NCI-H446 treated with DMSO at 0.1 percent for 48 hours (cell line): ENCODE measurements around the gene SF3B2.
A peak's percentile ranks its signal among the peaks of the same experiment; 100 is the strongest.

Source experiments
- DNase-seq: peaks from one replicate; lab custom pipeline; 2025; lab: John Stamatoyannopoulos, UW

Gene SF3B2

DNA sequence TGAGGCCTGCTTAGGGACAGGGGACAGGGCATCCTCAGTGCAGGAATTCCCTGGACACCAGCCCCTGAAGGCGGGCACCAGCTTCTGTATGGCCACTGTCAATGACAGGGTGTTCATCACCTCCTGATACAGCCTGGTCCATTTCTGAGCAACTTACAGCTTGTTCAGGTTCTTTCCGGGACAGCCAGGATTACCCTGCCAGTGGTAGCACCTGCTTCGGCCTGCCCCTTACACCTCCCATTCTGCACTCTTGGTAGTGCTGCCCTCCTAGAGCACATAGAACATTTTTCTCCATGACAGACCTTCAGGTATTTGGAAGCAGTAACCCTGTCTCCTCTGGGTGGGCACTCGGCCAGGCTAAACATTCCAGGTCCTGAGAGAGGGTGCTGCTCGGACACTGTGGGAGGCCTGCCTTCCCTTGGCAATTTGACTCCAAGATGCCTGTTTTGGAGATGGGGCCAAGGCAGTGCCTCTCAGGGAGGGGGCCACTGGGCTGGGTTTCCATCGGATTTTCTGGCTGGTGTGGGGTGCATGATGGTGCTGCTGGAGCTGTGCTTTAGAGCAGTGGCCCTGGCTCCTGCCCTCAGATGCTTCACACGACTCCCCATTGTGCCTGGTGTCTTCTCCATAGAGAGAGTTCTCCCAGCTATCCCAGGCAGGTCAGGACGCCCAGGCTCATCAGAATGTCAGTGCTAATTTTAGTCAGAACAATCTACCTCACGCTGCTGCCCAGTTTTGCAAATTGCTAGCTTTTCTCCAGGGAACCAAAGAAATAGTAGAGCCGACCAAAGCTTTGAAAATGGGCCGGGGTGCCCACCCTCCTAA, 4.4 kb upstream of the SF3B2 start:
- DNase-seq: no peak

DNA sequence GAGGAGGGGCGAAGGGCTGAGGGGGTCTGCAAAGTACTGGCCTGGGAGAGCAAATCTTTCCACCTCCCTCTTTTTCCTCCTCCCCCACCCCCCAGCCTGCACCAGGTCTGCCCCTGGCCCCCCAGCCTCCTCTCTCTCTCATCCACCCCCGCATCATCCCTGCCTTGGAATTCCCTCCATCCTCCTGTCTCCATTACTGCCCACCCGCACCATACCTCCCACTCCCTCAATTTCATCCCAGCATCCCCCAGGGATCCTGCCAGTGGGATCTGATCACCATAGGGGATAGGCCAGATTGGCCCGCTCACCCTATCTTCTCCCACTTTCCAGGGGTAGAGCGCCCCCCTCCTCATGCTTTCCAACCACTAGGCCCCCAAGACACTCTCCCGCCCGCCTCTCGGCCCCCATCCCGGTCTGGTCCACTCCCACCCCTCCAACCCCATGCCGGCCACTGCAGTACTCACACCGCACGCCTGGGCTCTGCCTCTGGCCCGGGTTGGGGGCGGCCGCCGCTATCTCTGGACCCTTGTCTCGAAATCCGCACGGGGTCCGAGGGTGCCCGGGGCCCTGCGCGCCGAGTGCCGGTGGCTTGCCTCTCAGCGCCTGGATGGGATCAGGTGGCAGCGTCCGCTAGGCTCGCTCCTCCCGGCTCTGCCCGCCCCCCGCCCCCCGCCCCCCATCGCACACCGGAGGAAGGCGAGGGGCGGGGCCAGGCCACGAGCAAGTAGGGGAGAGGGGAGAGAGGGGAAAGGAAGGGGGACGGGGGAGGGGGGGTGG, 3.4 kb upstream of the SF3B2 start, which contains the start of gene GAL3ST3:
Gene GAL3ST3, minus strand, starts transcription at position 615 of the 777 bp plus-strand sequence. CDS start 3,746 bp downstream, outside the sequence.
- no peak for DNase-seq

DNA sequence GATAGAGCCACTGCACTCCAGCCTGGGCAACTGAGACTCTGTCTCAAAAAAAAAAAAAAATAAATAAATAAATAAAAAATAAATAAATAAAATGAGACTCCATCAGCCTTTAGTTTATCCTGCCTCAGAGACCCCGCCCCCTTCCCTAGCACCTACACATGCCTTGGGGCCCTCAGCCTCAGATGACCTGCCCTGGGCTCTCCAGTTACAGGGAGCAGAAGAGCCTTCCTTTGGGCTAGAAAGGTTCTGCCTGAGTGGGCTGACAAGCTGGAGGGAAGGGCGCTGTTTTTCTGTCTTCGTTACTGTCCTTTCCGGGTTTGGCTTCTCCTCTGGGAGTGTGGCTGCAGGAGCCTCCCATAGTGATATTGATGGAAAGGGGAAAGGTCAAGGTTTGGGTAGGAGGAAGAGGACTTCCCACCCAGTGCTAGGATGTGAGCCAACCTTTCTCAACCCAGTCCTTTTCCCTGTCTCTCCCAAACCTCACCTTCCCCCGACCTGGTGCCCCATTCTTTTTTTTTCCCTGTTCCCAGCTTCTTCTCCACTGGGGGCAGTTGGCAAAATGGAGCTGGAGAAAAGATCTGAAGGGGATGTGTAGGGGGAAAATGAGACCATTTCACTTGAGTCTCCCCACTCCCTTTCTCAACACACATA, 1.5 kb upstream of the SF3B2 start:
- no peak for DNase-seq

DNA sequence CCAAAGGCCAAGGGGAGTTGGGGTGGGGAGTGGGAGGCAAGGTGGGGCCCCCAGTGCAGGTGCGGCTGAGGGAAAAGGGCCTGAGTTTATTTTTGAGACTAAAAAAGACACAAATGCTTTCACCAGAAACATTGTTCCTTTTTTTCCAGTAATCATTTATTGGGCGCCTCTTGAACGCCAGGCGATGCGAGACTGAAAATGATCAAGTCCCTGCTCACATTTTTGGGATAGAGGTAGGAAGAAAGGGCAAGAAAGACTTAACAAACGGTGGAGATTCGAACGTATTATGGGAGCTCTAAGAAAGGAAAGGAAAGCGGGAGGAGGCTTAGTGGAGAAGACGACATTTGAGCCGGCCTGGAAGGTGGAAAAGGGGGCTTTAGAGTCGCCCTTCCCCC, 796 bp upstream of the SF3B2 start:
- DNase-seq: no peak

GRCh38 chr11:66052664-66052982, 459 bp downstream of the SF3B2 start:
- DNase-seq: no peak

GRCh38 chr11:66055021-66055420, 2.9 kb downstream of the SF3B2 start:
- no peak for DNase-seq

GRCh38 chr11:66056501-66056900, 4.3 kb downstream of the SF3B2 start:
- no peak for DNase-seq

DNA sequence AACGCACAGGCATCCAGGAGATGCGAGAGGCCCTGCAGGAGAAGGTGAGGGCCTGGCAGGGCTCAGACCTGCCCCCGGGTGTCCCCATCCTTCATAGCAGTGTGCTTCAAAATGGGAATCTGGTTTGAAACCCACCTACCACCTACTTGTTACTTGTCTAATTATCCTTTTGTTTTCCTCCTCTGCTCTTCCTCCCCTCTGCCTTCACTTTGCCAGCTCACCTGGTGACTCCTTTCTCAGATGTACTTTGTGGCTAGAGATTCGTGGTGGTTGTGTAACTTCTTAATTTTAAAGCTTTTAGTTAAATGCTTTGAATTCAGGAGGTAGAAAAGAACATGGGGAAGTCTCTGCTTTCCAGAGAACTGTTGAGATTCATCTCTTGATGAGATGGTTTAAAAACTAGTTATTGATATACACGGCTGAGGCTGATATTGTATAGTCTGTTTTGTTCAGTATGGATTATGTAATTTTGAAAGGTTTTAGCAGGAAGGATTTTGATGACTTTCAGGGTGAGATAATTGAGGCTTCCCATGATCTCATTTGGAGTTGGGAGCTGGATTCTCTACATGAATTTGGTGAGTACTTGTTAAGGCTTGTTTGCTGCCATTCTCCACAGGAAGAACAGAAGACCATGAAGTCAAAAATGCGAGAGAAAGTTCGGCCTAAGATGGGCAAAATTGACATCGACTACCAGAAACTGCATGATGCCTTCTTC, 8.0 kb downstream of the SF3B2 start:
- DNase-seq: no peak

GRCh38 chr11:66061268-66061667, 9.1 kb downstream of the SF3B2 start:
- no peak for DNase-seq

GRCh38 chr11:66062408-66062807, 10.2 kb downstream of the SF3B2 start:
- no peak for DNase-seq

DNA sequence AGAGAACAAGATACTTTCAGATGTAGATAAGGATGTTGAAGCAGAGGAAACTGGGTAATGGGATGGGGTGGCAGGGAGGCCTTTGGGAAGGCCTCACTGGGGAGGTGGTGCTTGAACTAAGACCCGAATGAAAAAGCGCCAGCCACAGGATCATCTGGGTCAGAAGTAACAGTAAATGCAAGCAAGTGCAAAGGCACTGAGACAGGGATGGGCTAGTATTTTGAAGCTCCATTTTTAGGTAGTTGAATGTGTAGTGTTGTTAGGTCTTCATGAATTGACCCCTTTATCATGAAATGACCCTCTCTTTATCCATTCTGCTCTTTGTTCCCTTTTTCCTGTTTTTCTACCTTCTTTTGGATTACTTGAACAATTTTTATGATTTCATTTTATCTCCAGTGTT, 11.7 kb downstream of the SF3B2 start:
- no peak for DNase-seq

DNA sequence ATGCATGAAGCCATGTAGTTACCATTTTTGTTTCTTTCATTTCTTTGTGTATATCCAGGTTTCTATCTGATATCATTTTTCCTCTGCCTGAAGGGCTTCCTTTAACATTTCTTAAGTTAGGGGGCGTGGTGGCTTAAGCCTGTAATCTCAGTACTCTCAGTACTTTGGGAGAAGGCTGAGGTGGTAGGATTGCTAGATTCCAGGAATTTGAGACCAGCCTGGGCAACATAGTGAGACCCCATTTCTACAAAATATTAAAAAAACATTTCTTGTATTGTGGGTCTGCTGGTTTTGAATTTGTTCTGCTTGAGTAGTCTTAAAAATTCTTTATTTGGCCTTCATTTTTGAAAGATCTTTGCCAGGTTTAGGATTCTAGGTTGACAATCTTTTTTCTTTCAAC, 12.4 kb downstream of the SF3B2 start:
- no peak for DNase-seq

DNA sequence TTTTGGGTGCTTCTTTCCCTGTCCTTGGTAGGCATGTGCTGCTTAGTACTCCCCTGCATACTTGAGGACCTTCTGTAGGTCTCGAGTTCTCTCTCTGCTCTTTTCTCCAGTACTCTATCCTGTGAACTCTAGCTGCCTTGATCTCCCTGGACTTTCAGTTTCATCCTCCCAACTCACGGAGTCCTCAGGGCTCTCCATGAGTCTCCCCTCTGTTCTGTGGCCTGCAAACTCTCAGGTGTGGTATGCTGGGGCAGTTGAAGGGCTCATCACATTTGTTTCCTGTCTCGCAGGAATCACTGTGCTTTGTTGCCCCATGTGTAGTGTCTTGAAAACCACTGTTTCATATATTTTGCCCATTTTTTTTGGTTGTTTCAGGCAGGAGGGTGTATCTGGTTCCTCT, 14.6 kb downstream of the SF3B2 start:
- DNase-seq: no peak

GRCh38 chr11:66067640-66068039, 15.5 kb downstream of the SF3B2 start:
- no peak for DNase-seq

DNA sequence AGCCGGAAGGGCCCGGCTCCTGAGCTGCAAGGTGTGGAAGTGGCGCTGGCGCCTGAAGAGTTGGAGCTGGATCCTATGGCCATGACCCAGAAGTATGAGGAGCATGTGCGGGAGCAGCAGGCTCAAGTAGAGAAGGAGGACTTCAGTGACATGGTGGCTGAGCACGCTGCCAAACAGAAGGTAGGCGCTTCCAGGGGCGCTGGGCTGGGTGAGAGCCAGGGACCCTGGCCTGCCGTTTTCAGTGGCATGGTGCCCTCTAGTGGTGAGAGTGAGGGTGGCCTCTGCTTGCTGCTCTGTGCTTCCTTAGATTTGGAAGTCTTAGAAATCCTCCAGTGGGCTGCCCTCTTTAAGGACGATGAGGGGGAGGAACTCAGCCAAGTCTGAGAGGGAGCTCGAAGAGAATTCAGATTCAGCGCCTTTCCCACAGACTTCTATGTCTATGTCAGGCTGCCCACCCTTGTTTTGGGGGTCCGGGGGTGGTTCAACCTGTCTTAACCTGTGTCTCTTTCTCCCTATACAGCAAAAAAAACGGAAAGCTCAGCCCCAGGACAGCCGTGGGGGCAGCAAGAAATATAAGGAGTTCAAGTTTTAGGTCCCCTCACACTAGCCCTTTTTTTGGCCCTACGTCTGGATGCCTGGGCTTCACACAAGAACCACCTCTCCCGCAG, 16.1 kb downstream of the SF3B2 start:
- peak; percentile 47 for DNase-seq

DNA sequence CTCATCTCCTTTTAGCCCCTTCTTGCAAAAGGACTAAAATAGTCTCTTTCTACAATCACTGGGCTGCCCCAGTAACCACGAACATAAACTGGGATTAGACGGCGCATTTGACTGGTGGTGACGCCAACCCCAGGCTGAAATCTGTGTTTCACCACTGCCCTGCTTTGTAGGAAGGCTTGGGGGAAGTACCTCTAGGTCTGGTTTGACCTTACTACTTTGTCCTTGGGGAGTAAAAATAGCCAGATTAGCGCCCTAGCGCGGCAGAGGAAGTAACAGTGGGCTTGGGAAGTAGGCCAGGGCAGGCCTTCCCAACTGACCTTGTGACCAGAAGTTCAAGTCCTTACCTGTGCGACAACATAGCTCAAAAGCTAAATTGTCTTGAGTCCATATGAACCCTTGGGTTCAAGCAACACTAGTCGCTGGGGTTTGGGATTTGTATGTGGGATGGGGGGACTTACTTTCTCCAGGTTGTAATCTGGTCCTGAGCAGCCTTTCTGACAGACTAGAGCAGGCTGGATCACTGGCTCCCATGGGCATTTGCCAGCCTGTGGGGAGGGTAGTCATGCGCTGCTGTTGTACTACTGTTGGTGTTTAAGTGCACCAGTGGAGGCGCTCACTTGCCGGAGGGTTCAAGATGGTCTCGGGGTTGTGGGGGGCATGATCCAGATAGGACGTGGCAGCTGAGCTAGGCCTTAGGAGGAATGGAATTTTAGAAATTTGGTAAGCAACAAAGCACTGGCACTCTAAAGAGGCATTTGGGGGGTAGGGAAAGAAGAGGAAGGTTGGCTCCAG, 17.0 kb downstream of the SF3B2 start:
- DNase-seq: no peak

DNA sequence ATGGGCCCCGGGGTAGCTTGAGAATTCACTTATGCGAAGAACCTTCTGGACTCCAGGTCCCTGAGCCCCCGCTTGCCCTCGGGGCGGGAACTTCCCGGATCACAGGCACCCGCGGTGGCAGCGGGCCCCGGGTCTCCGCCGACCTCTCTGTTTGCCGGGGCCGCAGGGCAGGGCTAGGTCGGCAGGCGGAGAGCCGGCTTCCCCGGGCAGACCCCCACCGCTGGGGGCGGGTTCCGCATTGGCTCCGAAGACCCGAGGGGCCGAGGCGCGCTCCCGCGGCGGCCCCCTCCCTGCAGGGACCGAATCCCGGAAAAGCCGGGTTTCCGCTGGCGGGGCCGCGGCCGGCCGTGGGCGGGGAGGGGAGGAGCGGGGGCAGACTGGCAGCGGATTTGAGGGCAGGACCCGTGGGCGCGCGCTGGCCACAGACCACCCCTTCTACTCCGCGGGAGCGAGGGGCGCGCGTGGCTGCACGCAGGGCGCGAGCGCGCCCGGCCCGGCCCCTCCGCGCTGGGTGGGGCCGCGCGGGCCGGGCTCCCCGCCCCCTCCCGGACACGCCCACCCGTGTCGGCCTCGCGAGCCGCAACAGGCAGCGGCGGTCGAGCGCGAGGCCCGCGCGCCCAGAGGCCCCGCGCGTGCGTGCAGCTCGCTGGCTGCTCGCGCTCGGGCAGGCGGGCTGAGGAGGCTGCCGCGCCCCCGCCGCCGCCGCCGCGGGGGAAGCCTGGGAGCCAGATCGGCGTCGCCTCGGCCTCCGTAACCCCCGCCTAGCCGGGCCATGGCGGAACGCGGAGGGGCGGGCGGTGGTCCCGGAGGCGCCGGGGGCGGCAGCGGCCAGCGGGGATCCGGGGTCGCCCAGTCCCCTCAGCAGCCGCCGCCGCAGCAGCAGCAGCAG, 17.8 kb downstream of the SF3B2 start, which contains the start of gene PACS1:
Gene PACS1, plus strand, starts transcription at position 558 of the 889 bp plus-strand sequence. Its CDS starts 215 bp downstream, at position 773.
- peak; percentile 8 for DNase-seq

- no peak for DNase-seq
Observed at GRCh38 chr11:66070604-66071380, 18.6 kb downstream of the SF3B2 start.

GRCh38 chr11:66071381-66071801, 19.2 kb downstream of the SF3B2 start:
- no peak for DNase-seq
